H9 (cell line): ENCODE results near the gene ARHGAP27. TPM values are rescaled to one million over a fixed set of nuclear protein-coding genes. Genes with fewer than 3 reads are reported as not detected.
A peak's percentile ranks its signal among the peaks of the same experiment; 100 is the strongest.

ENCODE experiments used
- DNase-seq: peaks from one replicate; pipeline ENCODE4 v3.0.0-alpha.2; 2017
- H2AFZ ChIP-seq: one replicate; pipeline ENCODE4 v1.6.1; 2013; ENCODE audit warnings: mild to moderate bottlenecking, low read length, control low read depth, moderate library complexity
- H2AK5ac ChIP-seq: 2 replicates; pipeline ENCODE4 v1.6.1; 2013; ENCODE audit warnings: low read length, control low read depth, mixed read lengths; ENCODE audit not compliant: insufficient read length
- H2BK120ac ChIP-seq: one replicate; pipeline ENCODE4 v1.6.1; 2013; ENCODE audit warnings: low read depth, mild to moderate bottlenecking, low read length, control low read depth, inconsistent platforms; ENCODE audit not compliant: poor library complexity, severe bottlenecking
- H2BK12ac ChIP-seq: 2 replicates; pipeline ENCODE4 v1.6.1; 2013; ENCODE audit warnings: low read length, control low read depth, mixed read lengths, low read depth; ENCODE audit not compliant: insufficient read length
- H2BK15ac ChIP-seq: 2 replicates; pipeline ENCODE4 v1.6.1; 2013; ENCODE audit warnings: low read depth, low read length, control low read depth
- H2BK20ac ChIP-seq: one replicate; pipeline ENCODE4 v1.6.1; 2013; ENCODE audit warnings: low read depth, mild to moderate bottlenecking, low read length, control low read depth, inconsistent platforms; ENCODE audit not compliant: poor library complexity, severe bottlenecking
- H2BK5ac ChIP-seq: 2 replicates; pipeline ENCODE4 v1.6.1; 2013; ENCODE audit warnings: low read length, control low read depth, mixed read lengths; ENCODE audit not compliant: insufficient read length
- H3K14ac ChIP-seq: 2 replicates; pipeline ENCODE4 v1.6.1; 2013; ENCODE audit warnings: low read length, control low read depth; ENCODE audit not compliant: insufficient read depth
- H3K18ac ChIP-seq: 2 replicates; pipeline ENCODE4 v1.6.1; 2013; ENCODE audit warnings: low read depth, mild to moderate bottlenecking, mixed read lengths, low read length, control low read depth; ENCODE audit not compliant: insufficient read length
- H3K23ac ChIP-seq: 2 replicates; pipeline ENCODE4 v1.6.1; 2013; ENCODE audit warnings: low read length, control low read depth, mixed read lengths, low read depth; ENCODE audit not compliant: insufficient read length
- H3K23me2 ChIP-seq: 2 replicates; pipeline ENCODE4 v1.6.1; 2013; ENCODE audit warnings: low read depth, mild to moderate bottlenecking, mixed read lengths, low read length, control low read depth; ENCODE audit not compliant: insufficient read length, poor library complexity, severe bottlenecking
- H3K27ac ChIP-seq: 2 replicates; pipeline ENCODE4 v1.5.1; 2013; ENCODE audit warnings: low read length, control low read depth, mixed read lengths, low read depth; ENCODE audit not compliant: insufficient read length
- H3K27me3 ChIP-seq: 2 replicates; pipeline ENCODE4 v1.6.1; 2013; ENCODE audit warnings: low read length, control low read depth, inconsistent platforms; ENCODE audit not compliant: insufficient read depth
- H3K4ac ChIP-seq: 2 replicates; pipeline ENCODE4 v1.6.1; 2013; ENCODE audit warnings: low read depth, mild to moderate bottlenecking, control low read depth, inconsistent platforms, low read length, moderate library complexity
- H3K4me1 ChIP-seq: 2 replicates; pipeline ENCODE4 v1.6.1; 2013; ENCODE audit warnings: low read length, control low read depth, inconsistent platforms; ENCODE audit not compliant: insufficient read depth
- H3K4me2 ChIP-seq: 2 replicates; pipeline ENCODE4 v1.6.1; 2013; ENCODE audit warnings: low read length, control low read depth, mixed read lengths; ENCODE audit not compliant: insufficient read length, insufficient read depth
- H3K56ac ChIP-seq: 2 replicates; pipeline ENCODE4 v1.6.1; 2013; ENCODE audit warnings: low read depth, mild to moderate bottlenecking, mixed read lengths, low read length, control low read depth; ENCODE audit not compliant: insufficient read length
- H3K79me1 ChIP-seq: 2 replicates; pipeline ENCODE4 v1.6.1; 2013; ENCODE audit warnings: low read depth, mild to moderate bottlenecking, moderate library complexity, low read length, control low read depth, inconsistent platforms; ENCODE audit not compliant: insufficient read depth, poor library complexity, severe bottlenecking
- H3K79me2 ChIP-seq: 2 replicates; pipeline ENCODE4 v1.6.1; 2013; ENCODE audit warnings: low read length, control low read depth, inconsistent platforms; ENCODE audit not compliant: insufficient read depth
- H3K9ac ChIP-seq: 2 replicates; pipeline ENCODE4 v1.6.1; 2013; ENCODE audit warnings: low read length, control low read depth, mixed read lengths; ENCODE audit not compliant: insufficient read length; ENCODE audit errors: extremely low read depth
- H3K9me3 ChIP-seq: one replicate; pipeline ENCODE4 v1.6.1; 2013; ENCODE audit warnings: low read depth, low read length, inconsistent platforms; ENCODE audit not compliant: control insufficient read depth
- H3T11ph ChIP-seq: one replicate; pipeline ENCODE4 v1.6.1; 2013; ENCODE audit warnings: mild to moderate bottlenecking, low read length, control low read depth, inconsistent platforms
- H4K20me1 ChIP-seq: one replicate; pipeline ENCODE4 v1.6.1; 2013; ENCODE audit not compliant: control insufficient read depth, insufficient read length, insufficient read depth
- H4K5ac ChIP-seq: 2 replicates; pipeline ENCODE4 v1.6.1; 2013; ENCODE audit warnings: low read depth, mild to moderate bottlenecking, mixed read lengths, low read length, control low read depth; ENCODE audit not compliant: insufficient read length
- H4K8ac ChIP-seq: replicated peaks from 2 replicates; pipeline ENCODE4 v1.6.1; 2013; ENCODE audit warnings: low read length, control low read depth, mixed read lengths, low read depth; ENCODE audit not compliant: insufficient read length
- H4K91ac ChIP-seq: 2 replicates; pipeline ENCODE4 v1.6.1; 2013; ENCODE audit warnings: low read depth, mild to moderate bottlenecking, moderate library complexity, mixed read lengths, low read length, control low read depth; ENCODE audit not compliant: insufficient read length
- H3K27ac Mint-ChIP-seq, 3 experiments: 2 replicates in 2 of 3; 3 replicates in 1 of 3; pipeline ENCODE4 v1.8.0; 2020 to 2021; ENCODE audit warnings: mixed read lengths in 3 of 3, mild to moderate bottlenecking in 1 of 3, moderate library complexity in 1 of 3
- H3K27me3 Mint-ChIP-seq: 2 replicates; pipeline ENCODE4 v1.8.0; 2021; ENCODE audit warnings: low read depth, mild to moderate bottlenecking, moderate library complexity, mixed read lengths
- H3K36me3 Mint-ChIP-seq, 3 experiments: 2 replicates in 2 of 3; 3 replicates in 1 of 3; pipeline ENCODE4 v1.8.0; 2020 to 2021; ENCODE audit warnings: low read depth in 3 of 3, mixed read lengths in 3 of 3; ENCODE audit not compliant: insufficient read depth in 1 of 3
- H3K4me1 Mint-ChIP-seq, 2 experiments: 2 replicates each; pipeline ENCODE4 v1.8.0; 2020; ENCODE audit warnings: mixed read lengths in 2 of 2
- H3K4me3 Mint-ChIP-seq, 2 experiments: 2 replicates in 1 of 2; 3 replicates in 1 of 2; pipeline ENCODE4 v1.8.0; 2020 to 2021; ENCODE audit warnings: mild to moderate bottlenecking in 2 of 2, mixed read lengths in 2 of 2, moderate library complexity in 1 of 2
- H3K9me3 Mint-ChIP-seq, 2 experiments: 2 replicates in 1 of 2; 3 replicates in 1 of 2; pipeline ENCODE4 v1.8.0; 2020; ENCODE audit warnings: mild to moderate bottlenecking in 2 of 2, mixed read lengths in 2 of 2, moderate library complexity in 1 of 2
- CTCF ChIP-seq: fragments of 200-600 bp; sonication (generic); conservative IDR thresholded peaks from 3 replicates; pipeline ENCODE4 v1.8.0; 2021; ENCODE audit warnings: antibody characterized with exemption, mild to moderate bottlenecking
- WGBS: extraction: QIAGEN DNeasy Blood & Tissue Kit; methylation state at CpG from one replicate; pipeline ENCODE4 v1.1.7; 2013; ENCODE audit warnings: missing lambda C conversion rate, low lambda C conversion rate, mixed read lengths; ENCODE audit not compliant: insufficient read length; ENCODE audit errors: extremely low coverage; 5-methylcytosine and 5-hydroxymethylcytosine counted together
- total RNA-seq: library from RNA; stranded (reverse); gene quantifications from 2 replicates; pipeline ENCODE4 v1.2.1, GENCODE V29; 2021

The ARHGAP27 gene
- total RNA-seq, 1 experiment from 2014 or later = 9.9 TPM

GRCh38 chr17:45429339-45430005 lies 3.2 kb downstream of the ARHGAP27 start:
- peaks cover 71% of the 10 kb centered on the region for H3K27me3 Mint-ChIP-seq
- peaks cover 3 to 7% of the 10 kb centered on the region in 2 experiments; a peak in 4 of 5 replicates for H3K9me3 Mint-ChIP-seq
- H3K4me3 Mint-ChIP-seq = peak overlapping the region; percentile 34 to 76

More at GRCh38 chr17:45429339-45430005, 3.2 kb downstream of the ARHGAP27 start:
- peaks cover 19% of the 10 kb centered on the region; the same call in 1 of the 2 replicates for H3K27me3 ChIP-seq
- H3K4ac ChIP-seq = no peak overlapping the region
- no peak overlapping the region for H2BK15ac ChIP-seq
- Mint-ChIP-seq H3K4me1 (peaks cover 29 to 35% of the 10 kb centered on the region in 2 experiments), H3K36me3 (no peaks in the 10 kb centered on the region; a peak in 2 of 7 replicates), H3K27ac (no peak overlapping the region)
- H3K18ac ChIP-seq = no peak overlapping the region
- peaks cover 22% of the 10 kb centered on the region for H3K23me2 ChIP-seq
- H4K91ac ChIP-seq = no peak overlapping the region
- H2BK20ac ChIP-seq = no peak overlapping the region
- no peak overlapping the region for H2BK120ac ChIP-seq
- H4K8ac ChIP-seq = no peak overlapping the region
- no CpG with 5 or more reads among the region's 82 CpGs for WGBS
- no peak overlapping the region for H3K56ac ChIP-seq
- H4K20me1 ChIP-seq = peaks cover 4% of the 10 kb centered on the region
- H3K9me3 ChIP-seq = no peaks in the 10 kb centered on the region
- H2AK5ac ChIP-seq = no peak overlapping the region
- H2BK5ac ChIP-seq = no peak overlapping the region
- no peaks in the 10 kb centered on the region for H3K4me1 ChIP-seq
- H3K27ac ChIP-seq = no peak overlapping the region
- H3K79me2 ChIP-seq = no peaks in the 10 kb centered on the region
- H3K79me1 ChIP-seq = no peaks in the 10 kb centered on the region
- peak; percentile 79 for DNase-seq
- no peak for TF ChIP-seq CTCF
- H3T11ph ChIP-seq = no peak overlapping the region
- H3K23ac ChIP-seq = no peak overlapping the region
- no peak overlapping the region for H4K5ac ChIP-seq
- H2BK12ac ChIP-seq = no peak overlapping the region
- no peak overlapping the region for H3K14ac ChIP-seq
- peak overlapping the region; percentile 70 for H3K4me2 ChIP-seq
- H2AFZ ChIP-seq = no peak overlapping the region
- H3K9ac ChIP-seq = no peak overlapping the region
